HG03460 (cell line): ENCODE data around the gene ORAI1.
"Not testable (repeated sequence)": the region's sequence is repeated elsewhere in the genome, so short reads cannot be mapped to it uniquely, and the experiment has no call there.

Experiments used
- ATAC-seq: cut with Tn5 transposase; IDR thresholded peaks from one replicate; pipeline ENCODE4 v1.9.1; 2021; ENCODE audit not compliant: unreplicated experiment

ORAI1 gene

DNA sequence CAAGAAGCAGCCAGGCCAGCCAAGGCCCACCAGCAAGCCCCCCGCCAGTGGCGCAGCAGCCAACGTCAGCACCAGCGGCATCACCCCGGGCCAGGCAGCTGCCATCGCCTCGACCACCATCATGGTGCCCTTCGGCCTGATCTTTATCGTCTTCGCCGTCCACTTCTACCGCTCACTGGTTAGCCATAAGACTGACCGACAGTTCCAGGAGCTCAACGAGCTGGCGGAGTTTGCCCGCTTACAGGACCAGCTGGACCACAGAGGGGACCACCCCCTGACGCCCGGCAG lies 15.0 kb downstream of the ORAI1 start:
- no peak for ATAC-seq

DNA sequence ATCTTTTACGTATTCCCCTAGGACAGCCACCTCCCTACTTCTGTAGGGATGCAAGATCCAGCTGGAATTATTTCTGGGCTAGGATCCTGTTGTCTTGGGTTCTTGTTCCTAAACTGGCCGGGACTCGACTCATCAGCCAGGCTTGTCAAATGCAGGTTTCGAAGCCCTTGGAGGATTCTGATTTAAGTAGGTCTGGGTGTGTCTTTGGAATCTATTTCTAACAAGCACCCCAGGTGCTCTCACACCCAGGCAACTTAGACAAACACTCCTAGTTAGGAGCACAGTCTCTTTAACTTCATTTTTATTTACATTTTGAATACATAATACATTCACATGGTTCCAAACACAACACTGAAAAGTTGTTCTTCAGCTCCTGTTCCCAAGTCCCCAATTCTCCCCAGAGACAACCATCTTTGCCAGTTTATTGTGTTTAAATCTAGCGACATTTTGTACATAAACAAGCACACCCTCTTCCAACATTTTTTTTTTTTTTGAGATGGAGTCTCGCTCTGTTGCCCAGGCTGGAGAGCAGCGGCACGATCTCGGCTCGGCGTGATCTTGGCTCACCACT lies 22.2 kb downstream of the ORAI1 start:
- ATAC-seq = no peak

DNA sequence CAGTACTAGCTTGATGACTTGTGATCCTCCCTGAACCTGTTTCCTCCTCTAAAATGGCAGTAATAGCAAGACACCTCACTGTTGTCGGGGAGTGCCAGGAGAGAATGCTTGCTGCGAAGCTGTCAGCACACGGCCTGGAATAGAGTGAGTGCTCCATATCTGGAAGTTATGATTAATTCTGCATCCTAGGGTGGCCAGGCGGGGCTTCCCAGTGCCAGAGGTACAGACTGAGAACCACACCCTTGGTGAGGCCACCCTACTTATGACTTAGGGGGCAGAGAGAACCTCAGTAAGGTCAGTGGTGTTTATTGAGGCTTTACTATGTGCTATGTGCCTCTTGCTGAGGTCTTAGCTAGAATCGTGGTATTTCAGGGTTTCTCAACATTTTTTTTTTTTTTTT lies 23.0 kb downstream of the ORAI1 start:
- ATAC-seq = no peak

GRCh38 chr12:121649819-121650353 lies 23.6 kb downstream of the ORAI1 start:
- no peak for ATAC-seq

GRCh38 chr12:121651320-121651719 lies 25.0 kb downstream of the ORAI1 start:
- no peak for ATAC-seq

DNA sequence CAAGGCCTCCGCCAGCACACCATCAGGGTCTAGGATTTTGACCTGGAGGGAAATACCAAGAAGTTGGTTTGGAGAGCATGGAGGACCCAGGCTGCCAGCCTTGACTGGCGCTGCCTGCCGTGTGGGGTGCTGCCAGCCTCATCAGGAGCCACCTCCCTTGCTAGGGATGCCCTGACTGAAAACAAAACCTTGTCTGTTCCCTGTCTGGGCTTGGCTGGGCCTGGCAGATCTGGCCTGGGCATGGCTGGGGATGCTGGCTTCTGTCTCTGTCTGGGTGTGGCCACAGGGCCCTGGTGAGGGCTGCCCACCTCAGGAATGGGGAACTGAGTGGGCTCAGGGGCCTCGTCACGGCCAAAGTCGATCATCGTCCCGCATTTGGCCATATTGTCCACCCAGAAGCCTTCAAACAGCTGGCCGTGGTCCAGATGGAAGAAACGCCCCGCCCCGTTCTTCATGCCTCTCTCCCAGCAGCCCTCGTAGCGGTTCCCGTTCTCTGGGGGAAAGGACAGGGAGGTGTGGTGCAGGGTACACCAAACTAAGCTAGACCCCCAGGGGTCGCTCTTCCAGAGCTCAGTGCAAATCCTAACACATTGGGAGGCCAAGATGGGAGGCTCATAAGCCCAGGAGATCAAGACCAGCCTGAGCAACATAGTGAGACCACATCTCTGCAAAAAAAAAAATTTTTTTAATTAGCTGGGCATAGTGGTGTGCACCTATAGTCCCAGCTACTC lies 26.6 kb downstream of the ORAI1 start:
- no peak for ATAC-seq

GRCh38 chr12:121653999-121654398 lies 27.7 kb downstream of the ORAI1 start:
- ATAC-seq = no peak

- no peak for ATAC-seq
Observed at GRCh38 chr12:121656122-121656521, 29.8 kb downstream of the ORAI1 start.

DNA sequence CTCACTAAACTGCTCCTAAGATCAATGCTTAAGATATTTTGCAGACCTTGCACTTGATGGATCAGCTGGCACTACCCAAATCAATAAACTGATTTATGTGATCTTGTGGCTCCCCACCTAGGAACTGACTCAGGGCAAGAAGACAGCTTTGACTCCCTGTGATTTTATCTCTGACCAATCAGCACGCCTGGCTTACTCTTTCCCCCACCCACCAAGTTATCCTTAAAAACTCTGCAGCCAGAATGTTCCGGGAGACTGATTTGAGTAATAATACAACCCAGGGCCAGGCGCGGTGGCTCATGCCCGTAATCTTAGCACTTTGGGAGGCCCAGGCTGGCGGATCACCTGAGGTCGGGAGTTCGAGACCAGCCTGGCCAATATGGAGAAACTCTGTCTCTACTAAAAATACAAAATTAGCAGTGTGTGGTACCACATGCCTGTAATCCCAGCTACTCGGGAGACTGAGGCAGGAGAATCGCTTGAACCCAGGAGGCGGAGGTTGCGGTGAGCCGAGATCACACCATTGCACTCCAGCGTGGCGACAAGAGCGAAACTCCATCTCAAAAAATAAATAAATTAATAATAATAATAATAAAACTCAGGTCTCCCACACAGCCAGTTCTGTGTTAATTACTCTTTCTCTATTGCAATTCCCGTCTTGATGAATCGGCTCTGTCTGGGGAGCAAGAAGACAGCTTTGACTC lies 31.1 kb downstream of the ORAI1 start:
- ATAC-seq = no peak

DNA sequence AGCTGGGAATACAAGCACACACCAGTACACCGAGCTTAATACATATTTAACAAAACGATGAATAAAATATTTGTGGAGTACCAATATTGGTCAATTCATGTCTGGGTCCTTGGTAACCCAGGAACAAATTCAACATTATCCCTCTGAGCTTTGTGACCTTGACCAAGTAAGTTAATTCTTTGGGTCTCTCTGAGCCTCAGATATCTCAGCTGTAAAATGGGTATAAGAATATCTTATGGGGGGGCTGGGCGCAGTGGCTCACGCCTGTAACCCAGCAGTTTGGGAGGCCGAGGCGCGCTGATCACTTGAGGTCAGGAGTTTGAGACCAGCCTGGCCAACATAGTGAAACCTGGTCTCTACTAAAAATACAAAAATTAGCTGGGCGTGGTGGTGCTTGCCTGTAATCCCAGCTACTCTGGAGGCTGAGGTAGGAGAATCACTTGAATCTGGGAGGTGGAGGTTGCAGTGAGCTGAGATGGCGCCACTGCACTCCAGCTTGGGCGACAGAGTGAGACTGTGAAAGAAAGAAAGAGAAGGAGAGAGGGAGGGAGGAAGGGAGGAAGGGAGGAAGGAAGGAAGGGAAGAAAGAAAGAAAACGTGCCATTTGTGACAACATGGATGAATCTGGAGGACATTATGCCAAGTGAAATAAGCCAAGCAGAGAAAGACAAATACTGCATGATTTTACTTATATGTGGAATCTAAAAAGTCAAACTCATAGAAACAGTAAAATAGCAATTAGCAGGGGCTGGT lies 35.2 kb downstream of the ORAI1 start:
- ATAC-seq = not testable (repeated sequence)

- ATAC-seq = no peak
Observed at GRCh38 chr12:121663610-121663929, 37.2 kb downstream of the ORAI1 start.

- not testable (repeated sequence) for ATAC-seq
Observed at GRCh38 chr12:121666829-121667228, 40.5 kb downstream of the ORAI1 start.

GRCh38 chr12:121668750-121669520 lies 42.6 kb downstream of the ORAI1 start:
- no peak for ATAC-seq

GRCh38 chr12:121669521-121669900 lies 43.2 kb downstream of the ORAI1 start, which contains the start of gene MORN3:
TSS of gene MORN3 (minus strand) at chr12:121669654. CDS start at chr12:121669483, 171 bp downstream.
- no peak for ATAC-seq

DNA sequence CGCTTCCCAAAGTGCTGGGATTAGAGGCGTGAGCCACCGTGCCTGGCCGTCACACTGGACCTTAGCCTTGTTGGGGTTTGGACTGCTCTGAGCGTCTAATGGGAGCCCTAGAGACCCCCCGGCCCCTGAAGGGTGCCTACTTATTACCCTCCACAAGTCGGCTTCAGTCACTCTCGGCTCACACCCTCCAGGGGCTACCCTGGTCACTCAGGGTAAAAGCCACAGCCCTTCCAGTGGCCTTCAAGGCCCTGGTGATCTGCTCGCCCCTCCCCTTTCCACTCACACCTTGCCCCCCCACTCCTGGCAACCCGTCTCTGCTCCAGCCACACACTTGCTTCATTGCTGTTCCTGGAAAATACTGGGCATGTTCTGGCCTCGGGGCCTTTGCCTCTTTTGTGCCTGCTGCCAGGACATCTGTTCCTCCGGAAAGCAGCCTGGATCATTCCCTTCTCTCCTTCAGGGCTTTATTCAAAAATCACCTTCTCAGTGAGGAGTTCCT lies 46.7 kb downstream of the ORAI1 start:
- no peak for ATAC-seq

DNA sequence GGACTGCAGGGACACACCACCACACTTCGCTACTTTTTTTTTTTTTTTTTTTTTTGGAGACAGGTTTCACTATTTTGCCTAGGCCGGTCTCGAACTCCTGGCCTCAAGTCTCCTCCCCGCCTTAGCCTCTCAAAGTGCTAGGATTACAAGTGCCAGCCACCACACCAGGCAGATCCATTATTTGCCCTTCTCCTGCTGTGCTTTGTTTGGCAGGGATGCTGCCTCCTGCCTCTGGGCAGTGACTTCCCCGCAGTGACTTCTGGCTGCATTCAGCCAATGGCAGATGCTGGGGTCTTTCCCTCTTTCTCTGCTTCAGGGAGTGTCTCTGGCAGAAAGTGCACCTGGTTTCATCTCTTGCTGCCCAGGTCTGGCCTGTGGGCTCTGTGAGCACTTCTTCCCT lies 49.9 kb downstream of the ORAI1 start:
- no peak for ATAC-seq

- no peak for ATAC-seq
Observed at GRCh38 chr12:121678305-121678704, 52.0 kb downstream of the ORAI1 start.

DNA sequence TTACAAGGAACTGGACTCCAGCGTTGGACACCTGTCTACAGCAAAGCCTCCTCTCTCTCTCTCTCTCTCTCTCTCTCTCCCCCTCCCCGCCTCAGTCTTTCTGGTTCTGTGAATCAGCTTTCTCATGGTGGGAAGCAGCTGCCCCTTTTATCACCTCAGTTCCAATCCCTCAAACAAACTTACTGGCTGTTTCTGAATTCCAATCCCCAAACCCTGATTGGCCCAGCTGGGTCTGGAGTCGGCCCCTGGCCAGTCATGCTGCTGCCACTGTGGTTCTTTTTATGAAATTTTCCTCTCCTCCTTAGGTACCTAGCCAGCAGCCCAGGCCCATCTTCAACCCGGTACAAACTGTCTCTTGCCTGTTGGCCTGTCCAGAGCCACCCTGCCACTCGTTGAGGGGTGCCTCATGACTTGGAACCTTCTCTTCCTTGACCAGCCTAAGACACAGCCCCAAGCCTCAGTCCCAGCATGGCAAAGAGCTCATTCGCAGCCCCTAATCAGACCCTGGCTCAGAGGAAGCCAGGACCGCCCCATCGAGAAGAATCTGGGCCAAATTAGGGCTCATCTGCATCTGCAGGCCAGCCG lies 52.5 kb downstream of the ORAI1 start:
- no peak for ATAC-seq

GRCh38 chr12:121679661-121680197 lies 53.4 kb downstream of the ORAI1 start:
- not testable (repeated sequence) for ATAC-seq

DNA sequence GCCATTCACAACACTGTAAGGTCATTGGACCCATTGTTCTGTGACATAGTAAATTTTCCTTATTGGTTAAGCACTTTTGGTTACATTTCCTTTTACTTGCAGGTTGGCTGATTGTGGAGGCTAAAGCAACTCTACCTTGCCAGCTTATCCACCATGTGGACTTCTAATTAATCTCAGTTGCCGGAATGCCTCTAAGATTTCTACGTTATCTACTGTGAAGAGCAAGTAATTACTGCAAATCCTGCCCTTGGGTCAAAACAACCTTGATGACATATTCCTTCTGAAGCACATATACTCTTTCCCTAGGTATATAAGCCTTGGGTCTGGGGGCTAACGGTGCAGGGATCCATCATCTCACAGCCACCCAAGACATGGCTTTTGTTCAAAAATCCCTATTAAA lies 62.6 kb downstream of the ORAI1 start:
- no peak for ATAC-seq
